ENCODE results near the gene HSD11B1L.

Gene HSD11B1L

GRCh38 chr19:5652261-5652660, 28.6 kb upstream of the HSD11B1L start:
- TF ChIP-seq FOXP2 (optimal IDR thresholded peaks at IDR 0.05; ENCODE audit: borderline replicate concordance, extremely low read depth, extremely low read length, insufficient read depth), result no peak
- TF ChIP-seq TAF1 (IDR thresholded peaks at IDR 0.05; ENCODE audit: borderline replicate concordance, insufficient read depth, low read length), result no peak
- no peak for TF ChIP-seq POLR2AphosphoS5 (IDR thresholded peaks at IDR 0.05; ENCODE audit: low read depth, low read length)
- TF ChIP-seq SIN3A (IDR thresholded peaks at IDR 0.05; ENCODE audit: borderline replicate concordance, insufficient read depth, low read length), result no peak
- TF ChIP-seq REST (IDR thresholded peaks at IDR 0.05; ENCODE audit: insufficient read depth in 1 of 2, low read depth in 2 of 2, low read length in 2 of 2), result no peak

- TF ChIP-seq FOXP2 (optimal IDR thresholded peaks at IDR 0.05; ENCODE audit: borderline replicate concordance, extremely low read depth, extremely low read length, insufficient read depth), result no peak
- TF ChIP-seq REST (IDR thresholded peaks at IDR 0.05; ENCODE audit: insufficient read depth in 1 of 2, low read depth in 2 of 2, low read length in 2 of 2), result no peak
- TF ChIP-seq TAF1 (IDR thresholded peaks at IDR 0.05; ENCODE audit: borderline replicate concordance, insufficient read depth, low read length), result no peak
- no peak for TF ChIP-seq POLR2AphosphoS5 (IDR thresholded peaks at IDR 0.05; ENCODE audit: low read depth, low read length)
- TF ChIP-seq SIN3A (IDR thresholded peaks at IDR 0.05; ENCODE audit: borderline replicate concordance, insufficient read depth, low read length), result no peak
Observed at GRCh38 chr19:5654931-5655330, 25.9 kb upstream of the HSD11B1L start.

GRCh38 chr19:5655412-5655811, 25.4 kb upstream of the HSD11B1L start:
- TF ChIP-seq FOXP2 (optimal IDR thresholded peaks at IDR 0.05; ENCODE audit: borderline replicate concordance, extremely low read depth, extremely low read length, insufficient read depth), result no peak
- TF ChIP-seq SIN3A (IDR thresholded peaks at IDR 0.05; ENCODE audit: borderline replicate concordance, insufficient read depth, low read length), result no peak
- no peak for TF ChIP-seq TAF1 (IDR thresholded peaks at IDR 0.05; ENCODE audit: borderline replicate concordance, insufficient read depth, low read length)
- no peak for TF ChIP-seq POLR2AphosphoS5 (IDR thresholded peaks at IDR 0.05; ENCODE audit: low read depth, low read length)
- TF ChIP-seq REST (IDR thresholded peaks at IDR 0.05; ENCODE audit: insufficient read depth in 1 of 2, low read depth in 2 of 2, low read length in 2 of 2), result no peak

GRCh38 chr19:5661483-5661882, 19.3 kb upstream of the HSD11B1L start:
- TF ChIP-seq FOXP2 (optimal IDR thresholded peaks at IDR 0.05; ENCODE audit: borderline replicate concordance, extremely low read depth, extremely low read length, insufficient read depth) (no peak), POLR2AphosphoS5 (IDR thresholded peaks at IDR 0.05; ENCODE audit: low read depth, low read length) (no peak), REST (IDR thresholded peaks at IDR 0.05; ENCODE audit: insufficient read depth in 1 of 2, low read depth in 2 of 2, low read length in 2 of 2) (no peak), SIN3A (IDR thresholded peaks at IDR 0.05; ENCODE audit: borderline replicate concordance, insufficient read depth, low read length) (no peak), TAF1 (IDR thresholded peaks at IDR 0.05; ENCODE audit: borderline replicate concordance, insufficient read depth, low read length) (no peak)

GRCh38 chr19:5663904-5664303, 16.9 kb upstream of the HSD11B1L start:
- TF ChIP-seq REST (IDR thresholded peaks at IDR 0.05; ENCODE audit: insufficient read depth in 1 of 2, low read depth in 2 of 2, low read length in 2 of 2) (no peak), FOXP2 (optimal IDR thresholded peaks at IDR 0.05; ENCODE audit: borderline replicate concordance, extremely low read depth, extremely low read length, insufficient read depth) (no peak), POLR2AphosphoS5 (IDR thresholded peaks at IDR 0.05; ENCODE audit: low read depth, low read length) (no peak), SIN3A (IDR thresholded peaks at IDR 0.05; ENCODE audit: borderline replicate concordance, insufficient read depth, low read length) (no peak), TAF1 (IDR thresholded peaks at IDR 0.05; ENCODE audit: borderline replicate concordance, insufficient read depth, low read length) (no peak)
